GM10248 (cell line): ENCODE data around the gene RBM46.

ENCODE experiments used
- CTCF ChIA-PET: fragments of 300-600 bp; sonication (Branson Sonifier 250); formaldehyde crosslinking; extraction: SDS; loops from one replicate; lab custom pipeline; 2021; ENCODE audit warnings: antibody characterized with exemption; lab: Yijun Ruan, JAX
- POLR2A ChIA-PET: fragments of 350-650 bp; sonication (Branson Sonifier 250); formaldehyde crosslinking; extraction: SDS; loops from one replicate; lab custom pipeline; 2020; ENCODE audit warnings: antibody characterized with exemption; lab: Yijun Ruan, JAX
- DNase-seq: peaks from one replicate; pipeline ENCODE4 v3.0.0; 2012; ENCODE audit errors: extremely low spot score
- CTCF ChIP-seq: IDR thresholded peaks from 2 replicates; pipeline ENCODE4 v1.5.1; 2012; ENCODE audit warnings: mild to moderate bottlenecking, low read depth; ENCODE audit errors: extremely low read depth, missing control alignments, control extremely low read depth

The RBM46 gene

GRCh38 chr4:154836030-154836429 lies 55.0 kb downstream of the RBM46 start:
- TF ChIP-seq CTCF: no peak
- no peak for DNase-seq
- ChIA-PET CTCF (no interaction called here), POLR2A (no interaction called here)

- POLR2A ChIA-PET: no interaction called here
- DNase-seq: no peak
- CTCF ChIA-PET: no interaction called here
- no peak for TF ChIP-seq CTCF
Measured at GRCh38 chr4:154836513-154836912, 55.4 kb downstream of the RBM46 start.

GRCh38 chr4:154838155-154838554 lies 57.1 kb downstream of the RBM46 start:
- no peak for DNase-seq
- POLR2A ChIA-PET: no interaction called here
- CTCF ChIA-PET: no interaction called here
- TF ChIP-seq CTCF: no peak

- POLR2A ChIA-PET: no interaction called here
- no peak for TF ChIP-seq CTCF
- CTCF ChIA-PET: interaction anchor here (1.2 kb wide), 1 partner anchor 102 kb away, joined by 3 read pairs; no protein-coding TSS in a partner anchor
- no peak for DNase-seq
Measured at GRCh38 chr4:154838694-154839093, 57.6 kb downstream of the RBM46 start.

- TF ChIP-seq CTCF: no peak
- CTCF ChIA-PET: no interaction called here
- POLR2A ChIA-PET: no interaction called here
- no peak for DNase-seq
Measured at GRCh38 chr4:154854362-154854761, 73.3 kb downstream of the RBM46 start.

GRCh38 chr4:154858166-154858565 lies 77.1 kb downstream of the RBM46 start:
- ChIA-PET CTCF (interaction anchor here (0.8 to 2.0 kb wide), 3 partner anchors 10 to 13 kb away, joined by 3 to 7 read pairs (median 3); no protein-coding TSS in a partner anchor), POLR2A (no interaction called here)
- DNase-seq: no peak
- no peak for TF ChIP-seq CTCF
